Stimulated activated effector memory CD8-positive, alpha-beta T cell treated with anti-CD3 and anti-CD28 coated beads, Interleukin-12 subunit alpha, Interleukin-12 subunit beta, amount 100 ng/mL, for 72 hours (primary cell): ENCODE measurements around the gene ATXN3L.

Experiments used
- ATAC-seq: fragments of 150-1000 bp; cut with Tn5 transposase; 2 replicates; pipeline ENCODE4 v1.10.0; 2021
- DNase-seq, 2 donors: peaks; one replicate each; pipeline ENCODE4 v3.0.0; 2021 to 2022; ENCODE audit warnings: low spot score in 2 of 2
- H3K27ac Mint-ChIP-seq: one replicate; pipeline ENCODE4 v1.8.0; 2022; ENCODE audit warnings: mild to moderate bottlenecking, mixed read lengths
- H3K36me3 Mint-ChIP-seq: one replicate; pipeline ENCODE4 v1.8.0; 2022; ENCODE audit warnings: mild to moderate bottlenecking, mixed read lengths
- H3K4me1 Mint-ChIP-seq: one replicate; pipeline ENCODE4 v1.8.0; 2022; ENCODE audit warnings: mixed read lengths
- H3K4me3 Mint-ChIP-seq: one replicate; pipeline ENCODE4 v1.8.0; 2022; ENCODE audit warnings: mild to moderate bottlenecking, mixed read lengths
- H3K9me3 Mint-ChIP-seq: one replicate; pipeline ENCODE4 v1.8.0; 2022; ENCODE audit warnings: mixed read lengths

Gene ATXN3L

DNA sequence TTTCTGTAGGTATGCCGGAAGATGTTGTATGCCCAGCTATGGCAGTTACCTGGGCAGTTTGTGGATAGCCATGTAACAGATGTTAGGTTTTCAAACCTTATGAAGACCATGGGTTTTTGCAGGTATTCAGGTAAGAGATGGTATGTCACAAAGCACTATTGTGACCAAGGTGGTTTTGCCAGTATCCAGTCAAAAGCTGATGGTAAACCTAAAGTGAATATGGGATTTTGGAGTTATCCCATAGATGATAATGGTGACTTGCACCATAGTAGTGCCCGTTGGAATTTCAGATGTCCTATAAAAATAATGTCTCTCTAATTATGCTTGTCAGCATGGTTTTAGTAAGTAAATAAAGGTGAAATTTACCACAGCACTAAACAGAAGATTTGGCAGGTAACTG lies at the start of gene ATXN3L:
ATXN3L (minus strand) TSS at position 101 of the 400 bp plus-strand sequence. CDS start 119 bp downstream, outside the sequence.
- Mint-ChIP-seq H3K36me3 (no peaks in the 10 kb centered on the region), H3K9me3 (no peaks in the 10 kb centered on the region), H3K4me3 (no peak within 1 kb of the TSS), H3K4me1 (no peaks in the 10 kb centered on the region), H3K27ac (no peak within 1 kb of the TSS)
- no peak for DNase-seq
- no peak for ATAC-seq

- Mint-ChIP-seq H3K4me3 (no peak overlapping the region), H3K9me3 (no peaks in the 10 kb centered on the region)
- ATAC-seq = no peak
Observed at GRCh38 chrX:13369256-13370030, 49.6 kb upstream of the ATXN3L start.

DNA sequence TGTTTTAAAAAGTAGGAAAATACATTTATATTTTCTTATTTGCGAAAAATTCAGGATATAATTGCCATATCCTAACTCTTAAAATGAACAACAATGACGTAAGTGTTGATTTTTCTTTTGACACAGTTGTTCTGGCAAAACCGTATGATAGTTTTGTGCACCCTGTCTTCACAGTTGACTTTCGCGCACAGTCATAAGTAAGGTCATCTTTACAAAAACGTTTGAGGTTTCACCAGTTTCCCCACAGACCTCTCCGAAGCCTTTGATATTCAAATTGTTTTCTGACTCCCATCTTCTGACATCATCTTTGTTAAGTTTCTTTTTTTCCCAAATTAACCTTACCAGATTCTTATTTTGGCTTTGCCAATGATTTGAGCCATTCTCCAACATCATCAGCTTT lies 48.1 kb upstream of the ATXN3L start:
- peak; percentile 89 for ATAC-seq

More at GRCh38 chrX:13369256-13370030, 49.6 kb upstream of the ATXN3L start:
- no peaks in the 10 kb centered on the region for H3K36me3 Mint-ChIP-seq
- H3K4me1 Mint-ChIP-seq = peaks cover 22% of the 10 kb centered on the region
- H3K27ac Mint-ChIP-seq = no peak overlapping the region
- DNase-seq = no peak

DNA sequence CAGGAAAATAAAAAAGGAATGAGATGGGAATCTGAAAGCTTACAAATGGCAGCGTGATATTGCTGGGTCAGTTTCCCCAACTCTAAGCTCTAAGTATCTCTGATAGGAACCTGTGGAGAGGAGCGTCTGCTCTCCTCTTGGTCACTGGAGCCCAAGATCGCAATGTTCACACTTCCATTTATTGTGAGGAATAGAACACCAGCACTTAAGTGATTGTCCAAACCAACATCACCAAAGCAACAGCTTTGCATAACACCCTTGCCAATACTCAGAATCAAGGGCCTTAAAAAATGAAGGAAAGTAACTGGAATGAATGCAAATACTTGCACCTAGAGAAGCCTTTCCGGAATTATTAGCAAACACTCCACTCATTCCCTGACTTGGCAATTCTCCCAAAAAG lies 46.8 kb upstream of the ATXN3L start:
- H3K27ac Mint-ChIP-seq = no peak overlapping the region
- ATAC-seq (no peak), DNase-seq (no peak)
- H3K9me3 Mint-ChIP-seq = no peaks in the 10 kb centered on the region
- H3K4me1 Mint-ChIP-seq = peaks cover 10% of the 10 kb centered on the region
- no peaks in the 10 kb centered on the region for H3K36me3 Mint-ChIP-seq
- no peak overlapping the region for H3K4me3 Mint-ChIP-seq

More for the DNA sequence above, 48.1 kb upstream of the ATXN3L start:
- no peak overlapping the region for H3K27ac Mint-ChIP-seq
- H3K36me3 Mint-ChIP-seq = no peaks in the 10 kb centered on the region
- H3K4me3 Mint-ChIP-seq = no peak overlapping the region
- H3K4me1 Mint-ChIP-seq = peaks cover 12% of the 10 kb centered on the region
- no peak for DNase-seq
- H3K9me3 Mint-ChIP-seq = no peaks in the 10 kb centered on the region

DNA sequence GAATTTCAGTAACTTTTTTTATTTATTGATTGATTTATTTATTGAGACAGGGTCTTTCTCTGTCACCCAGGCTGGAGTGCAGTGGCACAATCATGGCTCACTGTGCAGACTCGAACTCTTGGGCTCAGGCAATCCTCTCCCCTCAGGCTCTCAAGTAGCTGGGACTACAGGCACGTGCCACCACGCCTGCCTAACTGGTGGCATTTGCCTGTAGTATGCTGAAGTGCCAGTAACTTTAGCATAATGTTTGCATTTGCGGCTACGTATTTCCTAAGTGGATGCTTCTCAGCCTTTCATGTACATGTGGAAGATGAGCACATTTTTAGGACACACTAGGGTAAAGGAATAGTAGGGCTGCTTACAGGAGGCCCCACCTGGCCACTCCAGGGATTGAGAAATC lies 45.3 kb upstream of the ATXN3L start:
- no peak overlapping the region for H3K4me3 Mint-ChIP-seq
- ATAC-seq = no peak

DNA sequence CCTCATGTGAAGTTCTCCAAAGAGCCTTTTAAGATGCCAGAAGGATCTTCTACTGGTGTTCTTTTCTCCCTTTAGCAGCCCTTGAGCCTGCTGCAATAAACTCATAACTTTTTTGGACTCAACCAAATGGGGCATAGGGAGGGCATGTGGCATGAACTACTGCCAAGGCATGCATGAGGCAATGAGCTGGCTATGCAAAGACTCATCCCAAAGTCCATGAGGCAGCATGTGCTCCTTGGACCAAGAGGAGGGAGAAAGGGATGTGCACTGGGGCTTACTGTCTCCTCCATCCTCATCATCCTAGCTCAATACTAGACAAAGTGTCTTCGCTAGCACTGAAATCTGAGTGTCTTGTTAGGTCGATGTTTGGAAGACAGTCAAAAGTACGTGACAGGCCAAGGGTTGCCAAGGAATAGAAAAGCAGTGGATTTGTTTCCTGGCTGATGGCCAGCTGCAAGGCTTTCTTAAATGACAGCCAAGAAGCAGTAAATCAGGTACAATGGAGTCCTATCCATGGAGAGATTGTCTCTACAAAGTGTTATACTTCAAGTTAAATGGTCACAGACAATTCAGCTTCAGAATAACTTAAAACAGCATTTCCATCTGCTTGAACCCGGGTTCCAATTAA lies 44.5 kb upstream of the ATXN3L start:
- H3K9me3 Mint-ChIP-seq = no peaks in the 10 kb centered on the region
- no peak for ATAC-seq
- H3K4me3 Mint-ChIP-seq = no peak overlapping the region
- peaks cover 10% of the 10 kb centered on the region for H3K4me1 Mint-ChIP-seq
- no peak for DNase-seq
- no peak overlapping the region for H3K27ac Mint-ChIP-seq
- no peaks in the 10 kb centered on the region for H3K36me3 Mint-ChIP-seq

More for the DNA sequence above, 45.3 kb upstream of the ATXN3L start:
- DNase-seq = no peak
- Mint-ChIP-seq H3K9me3 (no peaks in the 10 kb centered on the region), H3K36me3 (no peaks in the 10 kb centered on the region), H3K27ac (no peak overlapping the region), H3K4me1 (peaks cover 10% of the 10 kb centered on the region)

DNA sequence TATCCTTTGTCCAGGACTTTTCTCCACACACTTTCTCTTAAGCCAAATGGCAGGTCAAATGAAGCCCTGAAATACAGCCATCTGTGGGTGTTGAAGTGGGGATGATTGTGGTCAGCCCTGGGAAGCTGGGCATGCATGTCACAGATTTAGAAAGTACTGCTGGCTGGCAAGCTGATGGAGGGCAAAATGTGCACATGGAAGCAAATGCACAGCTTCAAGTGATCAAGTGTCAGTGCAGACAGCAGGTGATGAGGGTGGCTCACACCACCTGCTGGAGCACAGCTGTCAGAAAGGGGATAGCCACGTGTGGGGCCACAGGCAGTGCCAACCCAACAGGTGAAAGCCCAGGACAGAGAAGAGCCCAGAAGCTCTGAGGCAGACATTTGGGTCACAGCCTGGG lies 40.3 kb upstream of the ATXN3L start:
- Mint-ChIP-seq H3K4me3 (no peak overlapping the region), H3K9me3 (no peaks in the 10 kb centered on the region), H3K36me3 (no peaks in the 10 kb centered on the region), H3K27ac (no peak overlapping the region), H3K4me1 (no peaks in the 10 kb centered on the region)
- DNase-seq = no peak
- ATAC-seq = no peak

- no peak overlapping the region for H3K4me3 Mint-ChIP-seq
- no peaks in the 10 kb centered on the region for H3K36me3 Mint-ChIP-seq
- ATAC-seq (no peak), DNase-seq (no peak)
- no peaks in the 10 kb centered on the region for H3K9me3 Mint-ChIP-seq
- no peaks in the 10 kb centered on the region for H3K4me1 Mint-ChIP-seq
- no peak overlapping the region for H3K27ac Mint-ChIP-seq
Observed at GRCh38 chrX:13357925-13358324, 38.1 kb upstream of the ATXN3L start.

- no peak overlapping the region for H3K4me3 Mint-ChIP-seq
- no peaks in the 10 kb centered on the region for H3K4me1 Mint-ChIP-seq
- H3K36me3 Mint-ChIP-seq = no peaks in the 10 kb centered on the region
- H3K9me3 Mint-ChIP-seq = no peaks in the 10 kb centered on the region
- ATAC-seq (no peak), DNase-seq (no peak)
- H3K27ac Mint-ChIP-seq = no peak overlapping the region
Observed at GRCh38 chrX:13346646-13347045, 26.8 kb upstream of the ATXN3L start.

DNA sequence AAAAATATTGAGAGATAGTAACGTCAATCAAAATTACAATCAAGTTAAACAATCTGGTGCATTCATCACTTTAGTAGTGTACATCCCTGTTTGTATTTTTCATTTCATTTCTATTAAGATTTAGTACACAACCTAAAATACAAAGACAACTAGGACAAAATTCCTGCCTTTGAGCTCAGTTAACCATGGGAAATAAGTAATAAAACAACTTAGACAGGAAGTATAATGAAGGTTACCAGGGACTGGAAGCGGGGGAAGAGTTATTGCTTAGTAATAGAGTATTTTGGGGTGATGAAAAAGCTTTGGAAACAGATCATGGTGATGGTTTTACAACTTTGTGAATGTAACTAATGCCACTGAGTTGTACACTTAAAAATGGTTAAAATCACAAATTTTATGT lies 25.6 kb upstream of the ATXN3L start:
- Mint-ChIP-seq H3K36me3 (no peaks in the 10 kb centered on the region), H3K9me3 (no peaks in the 10 kb centered on the region), H3K27ac (no peak overlapping the region), H3K4me1 (no peaks in the 10 kb centered on the region), H3K4me3 (no peak overlapping the region)
- no peak for DNase-seq
- no peak for ATAC-seq

DNA sequence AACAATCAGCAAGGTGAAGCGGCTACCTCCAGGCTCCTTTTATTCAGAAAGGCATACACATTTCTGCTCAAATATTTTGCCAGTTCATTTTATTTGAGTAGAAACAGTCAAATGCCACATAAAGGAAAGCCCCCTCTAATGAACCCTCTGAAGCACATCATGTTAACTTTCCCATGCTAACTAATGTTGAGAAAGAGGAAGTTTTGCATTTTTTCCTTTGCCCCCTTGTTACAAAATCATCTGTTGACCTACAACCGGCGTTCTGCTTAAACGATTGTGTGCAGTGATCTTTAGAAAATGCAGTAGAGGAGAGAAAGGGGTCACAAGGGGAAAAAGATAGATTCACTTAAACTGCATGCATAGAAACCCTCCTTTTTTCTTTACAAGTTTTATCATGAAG lies 25.2 kb upstream of the ATXN3L start:
- ATAC-seq = no peak
- H3K4me3 Mint-ChIP-seq = no peak overlapping the region
- DNase-seq = no peak
- no peaks in the 10 kb centered on the region for H3K9me3 Mint-ChIP-seq
- no peaks in the 10 kb centered on the region for H3K36me3 Mint-ChIP-seq
- H3K27ac Mint-ChIP-seq = no peak overlapping the region
- no peaks in the 10 kb centered on the region for H3K4me1 Mint-ChIP-seq

DNA sequence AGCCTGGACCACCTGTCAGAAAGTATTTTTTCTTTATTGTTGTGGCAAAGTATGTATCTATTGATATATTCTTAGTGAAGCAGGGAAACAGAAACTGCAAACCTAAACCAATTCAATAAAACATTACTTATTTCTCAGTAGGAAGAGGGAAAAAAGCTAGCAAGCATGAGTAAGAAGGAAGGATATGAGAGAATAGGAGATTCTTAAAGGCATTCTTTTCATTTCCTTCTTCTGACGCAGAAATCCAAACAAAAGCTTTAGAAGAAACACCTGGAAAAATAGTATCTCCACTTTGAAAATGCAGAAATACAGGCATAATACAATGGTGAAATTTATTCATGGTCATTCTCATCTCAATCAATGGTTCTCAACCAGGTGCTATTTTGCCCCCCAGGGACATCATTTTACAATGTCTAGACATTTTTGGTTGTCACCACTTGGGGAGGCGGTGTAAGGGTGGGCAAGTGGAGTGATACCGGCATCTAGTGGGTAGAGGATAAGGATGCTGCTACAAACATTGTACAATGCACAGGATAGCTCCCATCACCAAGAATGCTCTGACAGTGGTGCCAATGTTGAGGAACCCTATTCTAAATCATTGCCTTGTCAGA lies 21.7 kb upstream of the ATXN3L start:
- Mint-ChIP-seq H3K9me3 (no peaks in the 10 kb centered on the region), H3K27ac (no peak overlapping the region), H3K36me3 (no peaks in the 10 kb centered on the region), H3K4me1 (no peaks in the 10 kb centered on the region), H3K4me3 (no peak overlapping the region)
- DNase-seq (no peak), ATAC-seq (no peak)

DNA sequence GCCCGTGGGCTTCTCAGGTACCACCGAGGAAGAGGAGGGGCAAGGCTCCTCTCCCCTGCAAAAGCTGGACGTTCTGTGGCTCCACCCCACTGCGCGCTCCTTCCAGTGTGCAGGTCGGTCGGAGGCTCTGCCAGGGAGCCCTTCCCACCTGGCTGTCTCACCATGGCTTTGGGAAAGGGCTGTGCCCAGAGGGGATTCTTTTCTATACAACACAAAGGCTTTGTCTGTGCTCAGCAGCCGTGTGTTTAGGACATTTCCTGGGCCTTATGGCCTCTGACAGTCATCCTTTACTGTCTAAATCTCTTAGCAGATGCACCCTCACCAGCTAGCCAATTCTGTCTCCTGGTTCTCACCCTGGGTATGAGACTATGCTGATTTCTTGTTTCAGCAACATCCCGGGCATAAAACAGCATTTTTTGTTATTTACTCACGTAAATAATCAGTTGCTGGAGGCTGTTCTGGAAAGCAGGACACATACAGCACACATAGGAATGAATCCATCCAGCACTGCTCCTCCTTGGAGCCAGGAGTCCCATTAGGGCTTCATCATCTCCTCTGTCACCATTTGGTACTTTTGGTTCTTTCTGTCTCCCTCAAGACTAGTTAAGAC lies 20.4 kb upstream of the ATXN3L start:
- no peak for ATAC-seq
- no peak overlapping the region for H3K4me3 Mint-ChIP-seq
- DNase-seq = no peak
- H3K4me1 Mint-ChIP-seq = no peaks in the 10 kb centered on the region
- no peaks in the 10 kb centered on the region for H3K9me3 Mint-ChIP-seq
- H3K36me3 Mint-ChIP-seq = no peaks in the 10 kb centered on the region
- no peak overlapping the region for H3K27ac Mint-ChIP-seq

- Mint-ChIP-seq H3K4me1 (no peaks in the 10 kb centered on the region), H3K9me3 (no peaks in the 10 kb centered on the region), H3K27ac (no peak overlapping the region), H3K36me3 (no peaks in the 10 kb centered on the region), H3K4me3 (no peak overlapping the region)
- no peak for ATAC-seq
- DNase-seq = no peak
Observed at GRCh38 chrX:13339607-13340006, 19.8 kb upstream of the ATXN3L start.

GRCh38 chrX:13338996-13339515 lies 19.2 kb upstream of the ATXN3L start:
- H3K4me3 Mint-ChIP-seq = no peak overlapping the region
- H3K27ac Mint-ChIP-seq = no peak overlapping the region
- H3K36me3 Mint-ChIP-seq = no peaks in the 10 kb centered on the region
- DNase-seq = no peak
- ATAC-seq = no peak
- H3K9me3 Mint-ChIP-seq = no peaks in the 10 kb centered on the region
- no peaks in the 10 kb centered on the region for H3K4me1 Mint-ChIP-seq
